ENCODE results near the gene TMEM41B. TPM values are rescaled to one million over a fixed set of nuclear protein-coding genes. Genes with fewer than 3 reads are reported as not detected.

The TMEM41B gene
- total RNA-seq, 1 experiment from 2014 or later = 67.2 TPM

- H2AFZ ChIP-seq (ENCODE audit: low read depth, low read length, poor library complexity, severe bottlenecking) = no peak overlapping the region
- no peak overlapping the region for H3K4me2 ChIP-seq (ENCODE audit: low read length)
- no peak overlapping the region for H3K9ac ChIP-seq (ENCODE audit: low read length)
- intact Hi-C loops (cut with micrococcal nuclease) = no loop called here
- ChIA-PET RAD21 (ENCODE audit: low non-redundant PET in 1 of 2, low total read pairs in 2 of 2, uncharacterized antibody in 2 of 2, unreplicated experiment in 2 of 2) (no interaction called here), CTCF (no interaction called here), POLR2A (no interaction called here)
- no peaks in the 10 kb centered on the region for H3K9me3 ChIP-seq (ENCODE audit: control insufficient read depth in 1 of 2, insufficient read depth in 1 of 2, low read depth in 1 of 2, low read length in 2 of 2)
- TF ChIP-seq CEBPB (IDR thresholded peaks at IDR 0.05; ENCODE audit: low read depth) = no peak
- no peak for TF ChIP-seq EZH2phosphoT487 (IDR thresholded peaks at IDR 0.05; ENCODE audit: borderline replicate concordance)
- TF ChIP-seq EGR1 (IDR thresholded peaks at IDR 0.05; ENCODE audit: low read depth) = no peak
- TF ChIP-seq YY1 (IDR thresholded peaks at IDR 0.05; ENCODE audit: extremely low read depth, insufficient replicate concordance, low read depth, low read length) = no peak
- no peak for TF ChIP-seq TCF7L2 (IDR thresholded peaks at IDR 0.05; ENCODE audit: borderline replicate concordance, extremely low read depth, insufficient read depth, insufficient read length)
- TF ChIP-seq ZFX (IDR thresholded peaks at IDR 0.05) = no peak
- TF ChIP-seq JUND (IDR thresholded peaks at IDR 0.05) = no peak
- TF ChIP-seq EZH2 (IDR thresholded peaks at IDR 0.05) = no peak
- TF ChIP-seq SIN3A (IDR thresholded peaks at IDR 0.05; ENCODE audit: low read depth) = no peak
- no peak for TF ChIP-seq POLR2A (IDR thresholded peaks at IDR 0.05; ENCODE audit: borderline replicate concordance, extremely low read depth, insufficient read depth, insufficient read length)
- no peak for TF ChIP-seq FOSL1 (IDR thresholded peaks at IDR 0.05; ENCODE audit: low read depth)
- TF ChIP-seq, protein P1, sequence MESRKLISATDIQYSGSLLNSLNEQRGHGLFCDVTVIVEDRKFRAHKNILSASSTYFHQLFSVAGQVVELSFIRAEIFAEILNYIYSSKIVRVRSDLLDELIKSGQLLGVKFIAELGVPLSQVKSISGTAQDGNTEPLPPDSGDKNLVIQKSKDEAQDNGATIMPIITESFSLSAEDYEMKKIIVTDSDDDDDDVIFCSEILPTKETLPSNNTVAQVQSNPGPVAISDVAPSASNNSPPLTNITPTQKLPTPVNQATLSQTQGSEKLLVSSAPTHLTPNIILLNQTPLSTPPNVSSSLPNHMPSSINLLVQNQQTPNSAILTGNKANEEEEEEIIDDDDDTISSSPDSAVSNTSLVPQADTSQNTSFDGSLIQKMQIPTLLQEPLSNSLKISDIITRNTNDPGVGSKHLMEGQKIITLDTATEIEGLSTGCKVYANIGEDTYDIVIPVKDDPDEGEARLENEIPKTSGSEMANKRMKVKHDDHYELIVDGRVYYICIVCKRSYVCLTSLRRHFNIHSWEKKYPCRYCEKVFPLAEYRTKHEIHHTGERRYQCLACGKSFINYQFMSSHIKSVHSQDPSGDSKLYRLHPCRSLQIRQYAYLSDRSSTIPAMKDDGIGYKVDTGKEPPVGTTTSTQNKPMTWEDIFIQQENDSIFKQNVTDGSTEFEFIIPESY (IDR thresholded peaks at IDR 0.05; ENCODE audit: extremely low read depth, insufficient replicate concordance, low read length) = no peak
- no peak for TF ChIP-seq CBX3 (IDR thresholded peaks at IDR 0.05; ENCODE audit: low read depth)
- H3K4me3 ChIP-seq (replicated peaks in 1 of 2; ENCODE audit: low read depth in 1 of 2, low read length in 2 of 2) = no peak overlapping the region
- no peak for ATAC-seq
- no peaks in the 10 kb centered on the region for H3K9me2 ChIP-seq (ENCODE audit: insufficient read depth)
- DNase-seq (ENCODE audit: low read depth, low spot score) = no peak
- no peak overlapping the region for H3K27ac ChIP-seq (ENCODE audit: low read depth, low read length)
- no TSS peak for BruUV-seq (replicated peaks)
- no peaks in the 10 kb centered on the region for H3K36me3 ChIP-seq (ENCODE audit: control insufficient read depth in 1 of 2, insufficient read depth in 2 of 2, low read length in 2 of 2)
- no peaks in the 10 kb centered on the region for H3K79me2 ChIP-seq (ENCODE audit: insufficient read depth, low read length)
- no peaks in the 10 kb centered on the region for H4K20me1 ChIP-seq (ENCODE audit: insufficient read depth)
- H3K27me3 ChIP-seq (ENCODE audit: insufficient read depth, low read length) = no peaks in the 10 kb centered on the region
- H3K4me1 ChIP-seq (ENCODE audit: control insufficient read depth in 1 of 2, insufficient read depth in 2 of 2, low read length in 2 of 2) = 0 out of 4 replicates have a peak, but pooled peaks cover 0 to 8% of the 10 kb centered on the region in 2 experiments
Observed at GRCh38 chr11:9332655-9333054, 18.3 kb upstream of the TMEM41B start.

Data from HCT116 (cell line).